ENCODE data around the gene ZNF48.

- no peak for TF ChIP-seq EP300 (IDR thresholded peaks at IDR 0.05)
- TF ChIP-seq CTCF (IDR thresholded peaks at IDR 0.05): no peak
- TF ChIP-seq POLR2A (IDR thresholded peaks at IDR 0.05): no peak
Observed at GRCh38 chr16:30447512-30448226, 52.4 kb downstream of the ZNF48 start.

Measured in tibial nerve (tissue), 4 donors.